ENCODE measurements around the gene CNPY1. TPM values are rescaled to one million over a fixed set of nuclear protein-coding genes. Genes with fewer than 3 reads are reported as not detected.

CNPY1 gene
- polyA plus RNA-seq, 2 of the 4 experiments (the other 2 are of a cell fraction), result not detected

GRCh38 chr7:155511702-155511996 is 34.7 kb downstream of the CNPY1 start (continued):
- no peak for TF ChIP-seq PHF8 (IDR thresholded peaks at IDR 0.05; ENCODE audit: borderline replicate concordance, low read depth)
- TF ChIP-seq ZC3H11A (IDR thresholded peaks at IDR 0.05), result no peak

- TF ChIP-seq KDM1A (IDR thresholded peaks at IDR 0.05; ENCODE audit: low read depth) (no peak), EHF (CRISPR knock-in tag; IDR thresholded peaks at IDR 0.05) (no peak), EP300 (IDR thresholded peaks at IDR 0.05) (no peak), RAD21 (conservative IDR thresholded peaks at IDR 0.05 in 1 of 2, IDR thresholded peaks at IDR 0.05 in 1 of 2) (no peak), BHLHE40 (IDR thresholded peaks at IDR 0.05; ENCODE audit: low read depth, low read length) (no peak), CTCF (IDR thresholded peaks at IDR 0.05) (no peak), CBX2 (IDR thresholded peaks at IDR 0.05; ENCODE audit: borderline replicate concordance, low read depth) (no peak), HOXB5 (CRISPR knock-in tag; IDR thresholded peaks at IDR 0.05) (no peak), PBX3 (IDR thresholded peaks at IDR 0.05) (no peak)
- TF ChIP-seq, protein P1, sequence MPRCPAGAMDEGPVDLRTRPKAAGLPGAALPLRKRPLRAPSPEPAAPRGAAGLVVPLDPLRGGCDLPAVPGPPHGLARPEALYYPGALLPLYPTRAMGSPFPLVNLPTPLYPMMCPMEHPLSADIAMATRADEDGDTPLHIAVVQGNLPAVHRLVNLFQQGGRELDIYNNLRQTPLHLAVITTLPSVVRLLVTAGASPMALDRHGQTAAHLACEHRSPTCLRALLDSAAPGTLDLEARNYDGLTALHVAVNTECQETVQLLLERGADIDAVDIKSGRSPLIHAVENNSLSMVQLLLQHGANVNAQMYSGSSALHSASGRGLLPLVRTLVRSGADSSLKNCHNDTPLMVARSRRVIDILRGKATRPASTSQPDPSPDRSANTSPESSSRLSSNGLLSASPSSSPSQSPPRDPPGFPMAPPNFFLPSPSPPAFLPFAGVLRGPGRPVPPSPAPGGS (IDR thresholded peaks at IDR 0.05), result no peak
- TF ChIP-seq, protein P2, sequence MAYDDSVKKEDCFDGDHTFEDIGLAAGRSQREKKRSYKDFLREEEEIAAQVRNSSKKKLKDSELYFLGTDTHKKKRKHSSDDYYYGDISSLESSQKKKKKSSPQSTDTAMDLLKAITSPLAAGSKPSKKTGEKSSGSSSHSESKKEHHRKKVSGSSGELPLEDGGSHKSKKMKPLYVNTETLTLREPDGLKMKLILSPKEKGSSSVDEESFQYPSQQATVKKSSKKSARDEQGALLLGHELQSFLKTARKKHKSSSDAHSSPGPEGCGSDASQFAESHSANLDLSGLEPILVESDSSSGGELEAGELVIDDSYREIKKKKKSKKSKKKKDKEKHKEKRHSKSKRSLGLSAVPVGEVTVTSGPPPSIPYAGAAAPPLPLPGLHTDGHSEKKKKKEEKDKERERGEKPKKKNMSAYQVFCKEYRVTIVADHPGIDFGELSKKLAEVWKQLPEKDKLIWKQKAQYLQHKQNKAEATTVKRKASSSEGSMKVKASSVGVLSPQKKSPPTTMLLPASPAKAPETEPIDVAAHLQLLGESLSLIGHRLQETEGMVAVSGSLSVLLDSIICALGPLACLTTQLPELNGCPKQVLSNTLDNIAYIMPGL (CRISPR knock-in tag; IDR thresholded peaks at IDR 0.05; ENCODE audit: borderline replicate concordance), result no peak
- DNase-seq (ENCODE audit: low read depth in 1 of 2, low spot score in 1 of 2) (no peak), ATAC-seq (no peak), FAIRE-seq (no peak)
- ChIA-PET CTCF (interaction anchor here (1.2 kb wide), 1 partner anchor 131 kb away, joined by 3 read pairs; no protein-coding TSS in a partner anchor), POLR2A (no interaction called here)
- H3K4me3 ChIP-seq, result no peak overlapping the region
- H3K4me2 ChIP-seq, result no peak overlapping the region
- no peaks in the 10 kb centered on the region for H3K4me1 ChIP-seq
- 31% methylated on average over 6 of the region's 6 CpGs for WGBS (ENCODE audit: missing lambda C conversion rate)
- H3K27ac ChIP-seq, result no peak overlapping the region
- no peaks in the 10 kb centered on the region for H3K9me3 ChIP-seq
Measured at GRCh38 chr7:155510975-155511701, 35.2 kb downstream of the CNPY1 start.

- no peak for FAIRE-seq
- H3K4me3 ChIP-seq, result no peak overlapping the region
- ChIA-PET CTCF (interaction anchor here (1.2 kb wide), 1 partner anchor 130 kb away, joined by 3 read pairs; no protein-coding TSS in a partner anchor), POLR2A (no interaction called here)
- WGBS (ENCODE audit: missing lambda C conversion rate), result 77% methylated on average over 52 of the region's 68 CpGs
- no peak for DNase-seq (ENCODE audit: low read depth in 1 of 2, low spot score in 1 of 2)
- H3K27ac ChIP-seq, result no peak overlapping the region
- no peak for ATAC-seq
- no peaks in the 10 kb centered on the region for H3K9me3 ChIP-seq
- no peak overlapping the region for H3K4me2 ChIP-seq
- H3K4me1 ChIP-seq, result no peaks in the 10 kb centered on the region
- TF ChIP-seq PHF8 (IDR thresholded peaks at IDR 0.05; ENCODE audit: borderline replicate concordance, low read depth), result no peak
- no peak for TF ChIP-seq BHLHE40 (IDR thresholded peaks at IDR 0.05; ENCODE audit: low read depth, low read length)
- TF ChIP-seq HDAC2 (IDR thresholded peaks at IDR 0.05), result no peak
- no peak for TF ChIP-seq HOXB13 (CRISPR knock-in tag; IDR thresholded peaks at IDR 0.05; ENCODE audit: low read depth)
- no peak for TF ChIP-seq CHD2 (IDR thresholded peaks at IDR 0.05; ENCODE audit: low read length, partially characterized antibody)
- TF ChIP-seq POLR2A (IDR thresholded peaks at IDR 0.05; ENCODE audit: low read length), result no peak
- TF ChIP-seq, protein P3, sequence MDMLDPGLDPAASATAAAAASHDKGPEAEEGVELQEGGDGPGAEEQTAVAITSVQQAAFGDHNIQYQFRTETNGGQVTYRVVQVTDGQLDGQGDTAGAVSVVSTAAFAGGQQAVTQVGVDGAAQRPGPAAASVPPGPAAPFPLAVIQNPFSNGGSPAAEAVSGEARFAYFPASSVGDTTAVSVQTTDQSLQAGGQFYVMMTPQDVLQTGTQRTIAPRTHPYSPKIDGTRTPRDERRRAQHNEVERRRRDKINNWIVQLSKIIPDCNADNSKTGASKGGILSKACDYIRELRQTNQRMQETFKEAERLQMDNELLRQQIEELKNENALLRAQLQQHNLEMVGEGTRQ (IDR thresholded peaks at IDR 0.05), result no peak
- TF ChIP-seq JUNB (IDR thresholded peaks at IDR 0.05), result no peak
- TF ChIP-seq E2F6 (IDR thresholded peaks at IDR 0.05; ENCODE audit: borderline replicate concordance, low read depth), result no peak
- no peak for TF ChIP-seq RCOR1 (IDR thresholded peaks at IDR 0.05; ENCODE audit: low read depth, low read length)
- no peak for TF ChIP-seq MYC (IDR thresholded peaks at IDR 0.05; ENCODE audit: borderline replicate concordance, low read length)
- no peak for TF ChIP-seq RNF2 (IDR thresholded peaks at IDR 0.05; ENCODE audit: borderline replicate concordance, low read depth)
- TF ChIP-seq MAFK (IDR thresholded peaks at IDR 0.05; ENCODE audit: partially characterized antibody), result no peak
- TF ChIP-seq, protein P4, sequence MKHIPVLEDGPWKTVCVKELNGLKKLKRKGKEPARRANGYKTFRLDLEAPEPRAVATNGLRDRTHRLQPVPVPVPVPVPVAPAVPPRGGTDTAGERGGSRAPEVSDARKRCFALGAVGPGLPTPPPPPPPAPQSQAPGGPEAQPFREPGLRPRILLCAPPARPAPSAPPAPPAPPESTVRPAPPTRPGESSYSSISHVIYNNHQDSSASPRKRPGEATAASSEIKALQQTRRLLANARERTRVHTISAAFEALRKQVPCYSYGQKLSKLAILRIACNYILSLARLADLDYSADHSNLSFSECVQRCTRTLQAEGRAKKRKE (CRISPR knock-in tag; IDR thresholded peaks at IDR 0.05; ENCODE audit: low read depth), result no peak
Measured at GRCh38 chr7:155509725-155510551, 36.4 kb downstream of the CNPY1 start.
